GM04504 (cell line): ENCODE results near the gene CAMTA2.
"Not testable (repeated sequence)": the region's sequence is repeated elsewhere in the genome, so short reads cannot be mapped to it uniquely, and the experiment has no call there.

Source experiments
- DNase-seq: peaks from one replicate; pipeline ENCODE4 v3.0.0-alpha.2; 2012; ENCODE audit warnings: low read depth

Gene CAMTA2

DNA sequence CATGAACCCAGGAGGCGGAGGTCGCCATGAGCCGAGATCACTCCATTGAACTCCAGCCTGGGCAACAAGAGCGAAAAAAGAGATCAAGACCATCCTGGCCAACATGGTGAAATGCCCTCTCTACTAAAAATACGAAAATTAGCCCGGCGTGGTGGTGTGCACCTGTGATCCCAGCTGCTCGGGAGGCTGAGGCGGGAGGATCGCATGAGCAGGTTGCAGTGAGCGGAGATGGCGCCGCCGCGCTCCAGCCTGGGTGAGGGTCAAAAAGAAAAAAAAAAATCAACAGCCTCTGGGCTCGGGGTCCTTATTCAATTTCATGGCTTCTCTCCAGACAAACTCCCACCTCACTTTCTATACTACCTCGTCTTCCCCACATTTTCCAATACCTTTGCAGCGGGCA lies 58.6 kb downstream of the CAMTA2 start:
- DNase-seq = no peak

- not testable (repeated sequence) for DNase-seq
Measured at GRCh38 chr17:4926577-4927335, 60.7 kb downstream of the CAMTA2 start.

DNA sequence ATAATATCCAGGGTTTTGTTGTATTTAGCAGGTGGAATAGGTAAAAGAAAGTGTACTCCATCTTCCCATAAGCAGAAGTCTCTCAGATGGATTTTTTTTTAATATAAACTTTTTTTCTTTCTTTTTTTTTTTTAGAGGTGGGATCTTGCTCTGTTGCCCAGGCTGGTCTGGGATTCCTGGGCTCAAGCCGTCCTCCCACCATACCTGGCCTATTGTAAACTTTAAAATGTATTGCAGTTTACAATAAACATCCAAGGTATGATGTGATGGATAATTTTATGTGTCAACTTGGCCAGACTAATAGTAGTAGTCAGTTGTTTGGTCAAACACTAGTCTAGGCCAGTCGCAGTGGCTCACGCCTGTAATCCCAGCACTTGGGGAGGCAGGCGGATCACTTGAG lies 66.2 kb downstream of the CAMTA2 start:
- DNase-seq = no peak

DNA sequence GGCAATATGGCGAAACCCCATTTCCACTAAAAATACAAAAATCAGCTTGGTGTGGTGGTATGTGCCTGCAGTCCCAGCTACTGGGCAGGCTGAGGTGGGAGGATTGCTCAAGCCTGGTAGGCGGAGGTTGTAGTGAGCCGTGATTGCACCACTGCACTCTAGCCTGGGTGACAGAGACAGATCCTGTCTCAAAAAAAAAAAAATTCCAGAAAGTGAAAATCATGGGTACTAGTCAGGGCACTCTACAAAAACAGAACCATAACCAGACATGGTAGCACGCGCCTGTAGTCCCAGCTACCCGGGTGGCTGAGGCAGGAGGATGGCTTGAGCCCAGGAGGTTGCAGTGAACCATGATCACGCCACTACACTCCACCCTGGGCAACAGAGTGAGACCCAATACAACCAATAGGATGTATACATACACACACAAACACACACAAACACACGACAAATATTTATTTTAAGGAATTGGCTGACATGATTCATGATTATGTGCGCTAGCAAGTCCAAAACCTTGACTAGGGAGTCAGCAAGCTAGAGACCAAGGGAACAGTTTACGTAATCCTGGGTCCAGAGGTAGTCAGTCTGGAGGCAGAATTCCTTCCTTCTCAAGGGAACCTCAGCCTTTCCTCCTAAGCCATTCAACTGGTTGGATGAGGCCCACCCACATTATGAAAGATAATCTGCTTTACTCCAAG lies 67.0 kb downstream of the CAMTA2 start:
- no peak for DNase-seq

- DNase-seq = no peak
Measured at GRCh38 chr17:4919511-4920047, 67.9 kb downstream of the CAMTA2 start.
